ENCODE data around the gene PALS1.
"Not testable (repeated sequence)": the region's sequence is repeated elsewhere in the genome, so short reads cannot be mapped to it uniquely, and the experiment has no call there.

The PALS1 gene

GRCh38 chr14:67260965-67261364 lies 19.7 kb downstream of the PALS1 start:
- no peak for DNase-seq

GRCh38 chr14:67263499-67264149 lies 22.4 kb downstream of the PALS1 start:
- DNase-seq, result no peak

- no peak for DNase-seq
These were observed 23.9 kb downstream of the PALS1 start for GRCh38 chr14:67265131-67265530.

GRCh38 chr14:67267576-67268328 lies 26.5 kb downstream of the PALS1 start:
- DNase-seq, result no peak

- DNase-seq, result no peak
These were observed 27.4 kb downstream of the PALS1 start for GRCh38 chr14:67268426-67269150.

GRCh38 chr14:67269298-67270060 lies 28.2 kb downstream of the PALS1 start:
- no peak for DNase-seq

GRCh38 chr14:67270145-67270753 lies 29.0 kb downstream of the PALS1 start:
- DNase-seq, result no peak

- DNase-seq, result no peak
These were observed 29.7 kb downstream of the PALS1 start for GRCh38 chr14:67270933-67271332.

- not testable (repeated sequence) for DNase-seq
These were observed 32.0 kb downstream of the PALS1 start for GRCh38 chr14:67273281-67273680.

GRCh38 chr14:67276131-67276530 lies 34.9 kb downstream of the PALS1 start:
- DNase-seq, result no peak

GRCh38 chr14:67280506-67280905 lies 39.3 kb downstream of the PALS1 start:
- no peak for DNase-seq

GRCh38 chr14:67285876-67286452 lies 44.7 kb downstream of the PALS1 start:
- DNase-seq, result no peak

All from CD4-positive, alpha-beta T cell treated with Interferon gamma for 1 hour (primary cell).